Measurements from ENCODE around the gene HDAC4. TPM values are rescaled to one million over a fixed set of nuclear protein-coding genes. Genes with fewer than 3 reads are reported as not detected.

HDAC4 gene
- total and polyA plus RNA-seq, 2 of the 4 experiments (the other 2 are of a cell fraction): 4.1 to 7.2 TPM

DNA sequence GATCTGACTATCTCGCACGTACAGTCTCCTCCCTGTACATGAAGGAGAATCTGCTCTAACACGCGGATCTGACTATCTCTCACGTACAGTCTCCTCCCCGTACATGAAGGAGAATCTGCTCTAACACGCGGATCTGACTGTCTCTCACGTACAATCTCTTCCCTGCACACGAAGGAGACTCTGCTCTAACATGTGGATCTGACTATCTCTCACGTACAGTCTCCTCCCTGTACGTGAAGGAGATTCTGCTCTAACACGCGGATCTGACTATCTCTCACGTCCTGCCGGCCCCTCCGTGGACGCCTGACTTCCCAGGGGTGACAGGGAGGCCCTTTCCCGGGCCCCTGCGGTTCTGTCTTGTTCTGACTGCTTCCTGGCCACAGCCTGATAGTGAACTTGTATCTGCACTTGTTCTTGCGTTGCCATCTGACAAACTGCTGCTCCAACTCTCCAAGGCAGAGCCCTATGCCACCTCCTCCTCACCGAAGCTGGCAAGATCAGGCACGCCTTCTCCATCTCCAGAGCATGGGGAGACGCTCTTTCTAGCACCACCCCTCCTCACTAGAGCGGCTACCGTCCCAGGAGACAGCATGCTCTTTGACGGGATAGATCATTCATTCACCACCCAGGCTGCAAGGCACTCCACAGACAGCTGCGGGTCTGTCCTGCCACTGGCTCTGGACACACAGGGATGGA is 314.3 kb downstream of the HDAC4 start:
- Histone ChIP-seq H3K27me3 (ENCODE audit: control insufficient read depth, insufficient read depth, low read length) (no peaks in the 10 kb centered on the region), H3K4me2 (ENCODE audit: low read depth, low read length) (no peak overlapping the region), H4K91ac (ENCODE audit: insufficient read depth, low read depth, low read length) (no peak overlapping the region), H3K4ac (ENCODE audit: low read depth, low read length) (no peak overlapping the region), H3K27ac (ENCODE audit: insufficient read depth, low read length) (no peak overlapping the region), H2AK9ac (replicated peaks; ENCODE audit: low read depth, low read length, poor library complexity) (no peak overlapping the region), H2AFZ (replicated peaks; ENCODE audit: low read length, poor library complexity) (no peak overlapping the region), H2AK5ac (ENCODE audit: low read depth, low read length) (no peak overlapping the region), H2BK15ac (ENCODE audit: low read depth, low read length) (no peak overlapping the region), H2BK20ac (ENCODE audit: low read depth, low read length) (no peak overlapping the region), H3K9ac (ENCODE audit: low read depth, low read length) (no peak overlapping the region), H3K4me3 (ENCODE audit: insufficient read depth, low read depth, low read length) (no peak overlapping the region), H3K9me1 (ENCODE audit: insufficient read depth, low read length) (no peaks in the 10 kb centered on the region), H2BK5ac (ENCODE audit: low read depth, low read length, poor library complexity, severe bottlenecking) (no peak overlapping the region), H3K36me3 (ENCODE audit: control insufficient read depth, insufficient read depth, low read length) (peaks cover 46% of the 10 kb centered on the region), H3K9me3 (ENCODE audit: control insufficient read depth, insufficient read depth, low read length) (no peaks in the 10 kb centered on the region), H3K18ac (ENCODE audit: low read depth, low read length) (no peak overlapping the region), H3K23ac (ENCODE audit: low read depth, low read length) (no peak overlapping the region), H3K14ac (replicated peaks; ENCODE audit: low read depth, low read length) (no peak overlapping the region), H3K4me1 (ENCODE audit: control insufficient read depth, insufficient read depth, low read length) (no peaks in the 10 kb centered on the region), H4K5ac (ENCODE audit: low read depth, low read length) (no peak overlapping the region), H3K56ac (ENCODE audit: extremely low read depth, insufficient read depth, low read length) (no peak overlapping the region), H4K8ac (ENCODE audit: low read depth in 2 of 2, low read length in 2 of 2) (no peak overlapping the region), H4K20me1 (ENCODE audit: insufficient read depth, low read length) (no peaks in the 10 kb centered on the region), H2BK120ac (ENCODE audit: low read depth, low read length) (no peak overlapping the region), H3K79me1 (ENCODE audit: low read depth in 1 of 2, low read length in 2 of 2) (no peaks in the 10 kb centered on the region)
- intact Hi-C loops (cut with micrococcal nuclease): no loop called here
- BruUV-seq (replicated peaks): no TSS peak
- in situ Hi-C loops (cut with MboI; ENCODE audit: low sequenced_read_pairs): no loop called here
- POLR2A ChIA-PET (ENCODE audit: unreplicated experiment): no interaction called here
- dilution Hi-C loops (cut with HindIII; ENCODE audit: low sequenced_read_pairs, unreplicated experiment): no loop called here
- no peak for TF ChIP-seq NFE2L2 (IDR thresholded peaks at IDR 0.05; ENCODE audit: low read depth, low read length)
- TF ChIP-seq CEBPB (IDR thresholded peaks at IDR 0.05; ENCODE audit: low read depth, low read length): no peak
- no peak for TF ChIP-seq FOS (IDR thresholded peaks at IDR 0.05; ENCODE audit: low read depth, low read length)
- TF ChIP-seq, protein P1, sequence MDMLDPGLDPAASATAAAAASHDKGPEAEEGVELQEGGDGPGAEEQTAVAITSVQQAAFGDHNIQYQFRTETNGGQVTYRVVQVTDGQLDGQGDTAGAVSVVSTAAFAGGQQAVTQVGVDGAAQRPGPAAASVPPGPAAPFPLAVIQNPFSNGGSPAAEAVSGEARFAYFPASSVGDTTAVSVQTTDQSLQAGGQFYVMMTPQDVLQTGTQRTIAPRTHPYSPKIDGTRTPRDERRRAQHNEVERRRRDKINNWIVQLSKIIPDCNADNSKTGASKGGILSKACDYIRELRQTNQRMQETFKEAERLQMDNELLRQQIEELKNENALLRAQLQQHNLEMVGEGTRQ (IDR thresholded peaks at IDR 0.05; ENCODE audit: low read depth, low read length): no peak
- no peak for TF ChIP-seq POLR2A (IDR thresholded peaks at IDR 0.05; ENCODE audit: low read depth, low read length)
- TF ChIP-seq MAFK (IDR thresholded peaks at IDR 0.05; ENCODE audit: low read depth, low read length): no peak
- no peak for TF ChIP-seq CHD1 (IDR thresholded peaks at IDR 0.05; ENCODE audit: low read depth, low read length)
- TF ChIP-seq MAZ (IDR thresholded peaks at IDR 0.05; ENCODE audit: borderline replicate concordance, low read depth, low read length): no peak
- no peak for TF ChIP-seq RCOR1 (IDR thresholded peaks at IDR 0.05; ENCODE audit: insufficient replicate concordance, low read length)
- 83% methylated on average over 23 of the region's 28 CpGs; no CpG with 5 or more reads in 1 of the 2 experiments for WGBS, 2 experiments (ENCODE audit: extremely low coverage in 2 of 2, insufficient read length in 1 of 2)
- ATAC-seq (ENCODE audit: low read depth) (no peak), DNase-seq (no peak)
- CTCF ChIA-PET: no interaction called here

Measured in IMR-90 (cell line).